Measurements from ENCODE around the gene ABCA6. TPM values are rescaled to one million over a fixed set of nuclear protein-coding genes. Genes with fewer than 3 reads are reported as not detected.

Gene ABCA6
- total and polyA plus RNA-seq, 9 of the 15 experiments (the other 6 are each of a cell fraction or from before 2014, with no cell fraction given): 0.06 to 0.73 (median 0.15) TPM

GRCh38 chr17:69103557-69104233 is 38.0 kb downstream of the ABCA6 start:
- intact Hi-C loops (cut with micrococcal nuclease) (loop anchor here (5.0 kb wide), 1 partner anchor 39 kb away; the partner anchor contains the start of gene ABCA6), in situ Hi-C loops (cut with MboI) (no loop called here)
- CTCF ChIA-PET (ENCODE audit: low intra/inter-chr PET ratio): interaction anchor here (0.6 kb wide), 1 partner anchor 157 kb away, joined by 3 read pairs; no protein-coding TSS in a partner anchor
- Histone ChIP-seq H3K36me3 (ENCODE audit: control insufficient read depth, insufficient read depth, low read length) (no peaks in the 10 kb centered on the region; the same call in 2 of the 3 replicates), H3K9ac (ENCODE audit: insufficient read depth in 1 of 2, low read depth in 2 of 2, low read length in 2 of 2) (peak overlapping the region in 1 of 2 experiments; percentile 54; a peak in 2 of 4 replicates), H3K4me3 (0 out of 2 replicates have a peak overlapping the region, but pooled peaks have one; percentile 9), H4K20me1 (replicated peaks; ENCODE audit: control insufficient read depth, insufficient read depth, low read length) (no peaks in the 10 kb centered on the region), H3K9me3 (replicated peaks; ENCODE audit: control insufficient read depth, insufficient read depth, low read depth, low read length) (no peaks in the 10 kb centered on the region), H2AFZ (ENCODE audit: low read depth, low read length) (peak overlapping the region; percentile 92), H3K9me1 (ENCODE audit: control insufficient read depth, insufficient read depth, low read length) (no peaks in the 10 kb centered on the region), H3K4me2 (ENCODE audit: insufficient read depth, low read length) (peak overlapping the region; percentile 83), H3K27ac (ENCODE audit: extremely low read depth, low read depth, low read length) (peak overlapping the region; percentile 83), H3K79me2 (ENCODE audit: control insufficient read depth, insufficient read depth, low read length) (no peaks in the 10 kb centered on the region), H3K27me3 (ENCODE audit: control insufficient read depth in 2 of 2, insufficient read depth in 2 of 2, low read length in 2 of 2) (no peaks in the 10 kb centered on the region), H3K4me1 (replicated peaks in 1 of 2; ENCODE audit: control insufficient read depth in 2 of 2, insufficient read depth in 2 of 2, low read length in 2 of 2) (peaks cover 13 to 35% of the 10 kb centered on the region in 2 experiments)
- no TSS peak for BruUV-seq (replicated peaks)
- peak; percentile 73 to 94 (median 78) for DNase-seq (ENCODE audit: extremely low read depth in 1 of 4, low spot score in 3 of 4)
- FAIRE-seq: peak; percentile 94
- ATAC-seq: peak; percentile 92
- POLR2A ChIA-PET: interaction anchor here (0.7 to 1.4 kb wide), 4 partner anchors 10 to 39 kb away, joined by 3 to 6 read pairs (median 3); no protein-coding TSS in a partner anchor
- WGBS (ENCODE audit: insufficient coverage, low coverage, missing lambda C conversion rate): 2% methylated on average over 9 of the region's 9 CpGs
- no peak for TF ChIP-seq ZNF134 (CRISPR knock-in tag; conservative IDR thresholded peaks at IDR 0.05)
- no peak for TF ChIP-seq U2AF2 (optimal IDR thresholded peaks at IDR 0.05; ENCODE audit: low read depth, low read length)
- no peak for TF ChIP-seq TAF15 (IDR thresholded peaks at IDR 0.05; ENCODE audit: low read depth, low read length)
- TF ChIP-seq FOXK1 (CRISPR knock-in tag; IDR thresholded peaks at IDR 0.05; ENCODE audit: borderline replicate concordance): no peak
- TF ChIP-seq ZFP36 (IDR thresholded peaks at IDR 0.05; ENCODE audit: low read depth, low read length, partially characterized antibody): no peak
- no peak for TF ChIP-seq MYC (IDR thresholded peaks at IDR 0.05; ENCODE audit: low read depth, low read length)
- TF ChIP-seq MYC (CRISPR knock-in tag; IDR thresholded peaks at IDR 0.05; ENCODE audit: borderline replicate concordance, low read depth): no peak
- TF ChIP-seq ETV1 (tag; conservative IDR thresholded peaks at IDR 0.05; ENCODE audit: low read depth): no peak
- no peak for TF ChIP-seq POU5F1 (IDR thresholded peaks at IDR 0.05; ENCODE audit: borderline replicate concordance, low read depth, low read length, partially characterized antibody)
- no peak for TF ChIP-seq DNMT1 (IDR thresholded peaks at IDR 0.05)
- TF ChIP-seq ZEB2 (IDR thresholded peaks at IDR 0.05): peak; percentile 72
- peak; percentile 46 for TF ChIP-seq CXXC5 (CRISPR knock-in tag; IDR thresholded peaks at IDR 0.05)
- no peak for TF ChIP-seq ZNF511 (CRISPR knock-in tag; IDR thresholded peaks at IDR 0.05)
- no peak for TF ChIP-seq STAG1 (CRISPR knock-in tag; IDR thresholded peaks at IDR 0.05; ENCODE audit: borderline replicate concordance)
- TF ChIP-seq WHSC1 (IDR thresholded peaks at IDR 0.05; ENCODE audit: low read length): no peak

All from K562 (cell line).